Mucosa of descending colon (tissue), 3 donors: ENCODE results near the gene EIF4E3. TPM values are rescaled to one million over a fixed set of nuclear protein-coding genes. Genes with fewer than 3 reads are reported as not detected.
A peak's percentile ranks its signal among the peaks of the same experiment; 100 is the strongest.

Source experiments
- ATAC-seq: fragments of 200-7000 bp; cut with Tn5 transposase; one replicate; pipeline ENCODE4 v1.9.1; 2020; ENCODE audit warnings: mild to moderate bottlenecking, moderate library complexity
- DNase-seq, 3 donors: peaks; one replicate each; pipeline ENCODE4 v3.0.0-alpha.2; 2020
- H3K36me3 ChIP-seq: fragments of 200-600 bp; one replicate; pipeline ENCODE4 v1.8.0; 2021; ENCODE audit warnings: low read depth, mild to moderate bottlenecking
- H3K4me1 ChIP-seq: fragments of 200-600 bp; one replicate; pipeline ENCODE4 v1.8.0; 2021; ENCODE audit warnings: low read depth, mild to moderate bottlenecking
- H3K4me3 ChIP-seq: fragments of 200-600 bp; one replicate; pipeline ENCODE4 v1.8.0; 2021; ENCODE audit warnings: mild to moderate bottlenecking
- H3K9me3 ChIP-seq: fragments of 200-600 bp; one replicate; pipeline ENCODE4 v1.8.0; 2021; ENCODE audit warnings: mild to moderate bottlenecking
- CTCF ChIP-seq: fragments of 200-600 bp; IDR thresholded peaks from one replicate; pipeline ENCODE4 v1.8.0; 2022; ENCODE audit warnings: antibody characterized with exemption, mild to moderate bottlenecking
- intact Hi-C, 2 donors: fragments of 100-400 bp; cut with DNase I in 1 of 2; cut with micrococcal nuclease in 1 of 2; formaldehyde crosslinking; loops; one replicate each; pipeline versions ENCODE4 v1.11.0 to v1.11.1; 2022; cut with DNase I, micrococcal nuclease
- total RNA-seq, 3 donors: library from RNA; stranded (reverse); fragmentation: NEBNext Ultra II Directional in 2 of 3; extraction: Animal tissue kit (Norgen Biotek cat#: 25700) in 2 of 3; gene quantifications; one replicate each; pipeline versions ENCODE4 v1.2.1 to v1.2.4, GENCODE V29; 2021 to 2023
- donor health status: DM: no; HTN: no; CAD: no; lungs with moderate emphysema.
- donor health status: DM: no; HTN: no; CAD: no.
- donor health status: DM: no; HTN: yes; CAD: no.

Gene EIF4E3
- total RNA-seq, 3 donors from 2014 or later: 40.6 to 57.1 (median 48.4) TPM

- Histone ChIP-seq H3K9me3 (no peaks in the 10 kb centered on the region), H3K4me1 (peaks cover 4% of the 10 kb centered on the region), H3K4me3 (no peak overlapping the region), H3K36me3 (no peaks in the 10 kb centered on the region)
- DNase-seq (no peak), ATAC-seq (no peak)
- TF ChIP-seq CTCF: no peak
- intact Hi-C loops: no loop called here
Measured at GRCh38 chr3:71653414-71653807, 71.8 kb downstream of the EIF4E3 start.

- intact Hi-C loops: no loop called here
- H3K4me1 ChIP-seq: peaks cover 4% of the 10 kb centered on the region
- ATAC-seq (peak; percentile 77), DNase-seq (peak in 1 of 3 donors; percentile 46)
- H3K36me3 ChIP-seq: no peaks in the 10 kb centered on the region
- H3K9me3 ChIP-seq: no peaks in the 10 kb centered on the region
- TF ChIP-seq CTCF: no peak
- no peak overlapping the region for H3K4me3 ChIP-seq
Measured at GRCh38 chr3:71652781-71653413, 72.3 kb downstream of the EIF4E3 start.

- Histone ChIP-seq H3K9me3 (no peaks in the 10 kb centered on the region), H3K36me3 (no peaks in the 10 kb centered on the region), H3K4me1 (peaks cover 4% of the 10 kb centered on the region), H3K4me3 (no peak overlapping the region)
- intact Hi-C loops: no loop called here
- DNase-seq (no peak), ATAC-seq (no peak)
- TF ChIP-seq CTCF: no peak
Measured at GRCh38 chr3:71651625-71652024, 73.6 kb downstream of the EIF4E3 start.

- ATAC-seq (no peak), DNase-seq (no peak)
- Histone ChIP-seq H3K9me3 (no peaks in the 10 kb centered on the region), H3K4me1 (peaks cover 4% of the 10 kb centered on the region), H3K4me3 (no peak overlapping the region), H3K36me3 (no peaks in the 10 kb centered on the region)
- intact Hi-C loops: no loop called here
- TF ChIP-seq CTCF: no peak
Measured at GRCh38 chr3:71650372-71650771, 74.8 kb downstream of the EIF4E3 start.

GRCh38 chr3:71649757-71650156 is 75.4 kb downstream of the EIF4E3 start:
- Histone ChIP-seq H3K4me3 (no peak overlapping the region), H3K36me3 (no peaks in the 10 kb centered on the region), H3K4me1 (peaks cover 4% of the 10 kb centered on the region), H3K9me3 (no peaks in the 10 kb centered on the region)
- TF ChIP-seq CTCF: no peak
- ATAC-seq (no peak), DNase-seq (no peak)
- intact Hi-C loops: loop anchor here in 1 of 2 donors (10.0 kb wide), 1 partner anchor 1095 kb away; no protein-coding TSS in a partner anchor
